Gastrocnemius medialis (tissue), 4 donors: ENCODE data around the gene LIME1.

Experiments
- POLR2A ChIP-seq, 2 donors: fragments of 450-650 bp; IDR thresholded peaks; one replicate each; pipeline ENCODE4 v1.6.1; 2017; ENCODE audit warnings: antibody characterized with exemption in 2 of 2, mild to moderate bottlenecking in 2 of 2, moderate library complexity in 2 of 2
- TF ChIP-seq, protein P1 (sequence below), 5 experiments: fragments of 450-650 bp in 3 of 5; fragments of 200-600 bp in 2 of 5; sonication (generic) in 2 of 5; IDR thresholded peaks in 4 of 5; conservative IDR thresholded peaks in 1 of 5; 1 replicate in 4 of 5; 2 replicates in 1 of 5; pipeline ENCODE4 v1.5.1; 2016 to 2019; ENCODE audit warnings: antibody characterized with exemption in 5 of 5, mild to moderate bottlenecking in 3 of 5, moderate library complexity in 3 of 5

DNA sequence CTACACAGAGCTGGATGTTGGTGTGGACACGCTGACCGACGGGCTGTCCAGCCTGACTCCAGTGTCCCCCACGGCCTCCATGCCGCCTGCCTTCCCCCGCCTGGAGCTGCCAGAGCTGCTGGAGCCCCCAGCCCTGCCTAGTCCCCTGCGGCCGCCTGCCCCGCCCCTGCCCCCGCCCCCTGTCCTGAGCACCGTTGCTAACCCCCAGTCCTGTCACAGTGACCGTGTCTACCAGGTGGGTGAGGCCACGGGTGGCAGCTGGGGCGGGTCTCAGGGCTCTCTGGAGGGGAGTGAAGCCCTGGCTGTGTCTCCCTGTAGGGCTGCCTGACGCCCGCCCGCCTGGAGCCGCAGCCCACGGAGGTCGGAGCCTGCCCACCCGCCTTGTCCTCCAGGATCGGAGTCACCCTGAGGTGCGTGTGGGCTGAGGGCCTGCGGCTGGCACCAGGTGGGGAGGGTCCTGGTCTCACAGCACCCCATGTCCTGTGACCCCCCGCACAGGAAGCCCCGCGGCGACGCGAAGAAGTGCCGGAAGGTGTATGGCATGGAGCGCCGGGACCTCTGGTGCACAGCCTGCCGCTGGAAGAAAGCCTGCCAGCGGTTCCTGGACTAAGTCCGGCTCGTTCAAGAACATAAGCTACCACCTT lies 6.0 kb downstream of the LIME1 start:
- TF ChIP-seq POLR2A (IDR thresholded peaks at IDR 0.05): no peak
- TF ChIP-seq, protein P1, sequence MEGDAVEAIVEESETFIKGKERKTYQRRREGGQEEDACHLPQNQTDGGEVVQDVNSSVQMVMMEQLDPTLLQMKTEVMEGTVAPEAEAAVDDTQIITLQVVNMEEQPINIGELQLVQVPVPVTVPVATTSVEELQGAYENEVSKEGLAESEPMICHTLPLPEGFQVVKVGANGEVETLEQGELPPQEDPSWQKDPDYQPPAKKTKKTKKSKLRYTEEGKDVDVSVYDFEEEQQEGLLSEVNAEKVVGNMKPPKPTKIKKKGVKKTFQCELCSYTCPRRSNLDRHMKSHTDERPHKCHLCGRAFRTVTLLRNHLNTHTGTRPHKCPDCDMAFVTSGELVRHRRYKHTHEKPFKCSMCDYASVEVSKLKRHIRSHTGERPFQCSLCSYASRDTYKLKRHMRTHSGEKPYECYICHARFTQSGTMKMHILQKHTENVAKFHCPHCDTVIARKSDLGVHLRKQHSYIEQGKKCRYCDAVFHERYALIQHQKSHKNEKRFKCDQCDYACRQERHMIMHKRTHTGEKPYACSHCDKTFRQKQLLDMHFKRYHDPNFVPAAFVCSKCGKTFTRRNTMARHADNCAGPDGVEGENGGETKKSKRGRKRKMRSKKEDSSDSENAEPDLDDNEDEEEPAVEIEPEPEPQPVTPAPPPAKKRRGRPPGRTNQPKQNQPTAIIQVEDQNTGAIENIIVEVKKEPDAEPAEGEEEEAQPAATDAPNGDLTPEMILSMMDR (IDR thresholded peaks at IDR 0.05 in 4 of 5, conservative IDR thresholded peaks at IDR 0.05 in 1 of 5): no peak
